Loucy (cell line): Measurements from ENCODE around the gene CYTH1.

Experiments
- H2AFZ ChIP-seq: fragments of 200-600 bp; sonication (generic); 2 replicates; pipeline ENCODE4 v1.6.0; 2016; ENCODE audit warnings: antibody characterized with exemption, mild to moderate bottlenecking, low read length, moderate library complexity
- H3F3A ChIP-seq: fragments of 200-600 bp; 2 replicates; pipeline ENCODE4 v1.6.0; 2016; ENCODE audit warnings: antibody characterized with exemption, low read depth, mild to moderate bottlenecking
- H3K27me3 ChIP-seq: fragments of 200-600 bp; sonication (generic); 2 replicates; pipeline ENCODE4 v1.6.1; 2014; ENCODE audit warnings: low read length, mild to moderate bottlenecking; ENCODE audit not compliant: insufficient read depth, poor library complexity, severe bottlenecking
- H3K36me3 ChIP-seq: fragments of 200-600 bp; sonication (generic); 2 replicates; pipeline ENCODE4 v1.6.1; 2016; ENCODE audit warnings: low read length; ENCODE audit not compliant: insufficient read depth
- H3K4me1 ChIP-seq: fragments of 200-600 bp; sonication (generic); 2 replicates; pipeline ENCODE4 v1.5.1; 2014; ENCODE audit warnings: low read length, mild to moderate bottlenecking; ENCODE audit not compliant: insufficient read depth, poor library complexity, severe bottlenecking
- H3K4me2 ChIP-seq: fragments of 200-600 bp; sonication (generic); 2 replicates; pipeline ENCODE4 v1.6.0; 2014; ENCODE audit warnings: antibody characterized with exemption, low read length, low read depth, mild to moderate bottlenecking; ENCODE audit not compliant: poor library complexity, severe bottlenecking
- H3K4me3 ChIP-seq: fragments of 200-600 bp; sonication (generic); 2 replicates; pipeline ENCODE4 v1.5.1; 2014; ENCODE audit warnings: low read length, mild to moderate bottlenecking, mixed read lengths; ENCODE audit not compliant: poor library complexity, severe bottlenecking
- H3K79me2 ChIP-seq: fragments of 200-600 bp; sonication (generic); 2 replicates; pipeline ENCODE4 v1.6.1; 2014; ENCODE audit warnings: low read length; ENCODE audit not compliant: insufficient read depth
- H3K9ac ChIP-seq: fragments of 200-600 bp; sonication (generic); 2 replicates; pipeline ENCODE4 v1.6.0; 2014; ENCODE audit warnings: mild to moderate bottlenecking, low read depth, low read length, moderate library complexity; ENCODE audit not compliant: poor library complexity, severe bottlenecking
- H3K9me2 ChIP-seq: fragments of 200-600 bp; sonication (generic); replicated peaks from 2 replicates; pipeline ENCODE4 v1.6.1; 2016; ENCODE audit warnings: low read depth, low read length, mixed read lengths
- H3K9me3 ChIP-seq: fragments of 200-600 bp; sonication (generic); 2 replicates; pipeline ENCODE4 v1.6.1; 2014; ENCODE audit warnings: mild to moderate bottlenecking, antibody characterized with exemption, low read length, low read depth; ENCODE audit not compliant: insufficient read depth
- H4K20me1 ChIP-seq: fragments of 200-600 bp; sonication (generic); 2 replicates; pipeline ENCODE4 v1.6.0; 2014; ENCODE audit warnings: antibody characterized with exemption, low read length, mild to moderate bottlenecking; ENCODE audit not compliant: insufficient read depth, poor library complexity, severe bottlenecking
- CTCF ChIP-seq: fragments of 200-600 bp; sonication (generic); conservative IDR thresholded peaks from 2 replicates; pipeline ENCODE4 v1.5.1; 2014; ENCODE audit warnings: mild to moderate bottlenecking, antibody characterized with exemption, low read length
- EZH2phosphoT487 ChIP-seq: fragments of 200-600 bp; IDR thresholded peaks from 2 replicates; pipeline ENCODE4 v1.6.1; 2018; ENCODE audit warnings: antibody characterized with exemption, mild to moderate bottlenecking, moderate library complexity, borderline replicate concordance

Gene CYTH1

GRCh38 chr17:78781893-78782304, at the start of gene CYTH1:
TSS of gene CYTH1 (minus strand) at chr17:78782273. CDS start at chr17:78782223, 50 bp downstream.
- peaks cover 48% of the 10 kb centered on the region for H3K79me2 ChIP-seq
- peak within 1 kb of the TSS; percentile 80 for H3K9ac ChIP-seq
- peak within 1 kb of the TSS; percentile 85 for H3K4me2 ChIP-seq
- peak within 1 kb of the TSS; percentile 79 for H3K4me3 ChIP-seq
- peaks cover 17% of the 10 kb centered on the region for H4K20me1 ChIP-seq
- peaks cover 23% of the 10 kb centered on the region for H3K4me1 ChIP-seq
- H3K36me3 ChIP-seq, result no peaks in the 10 kb centered on the region
- no peaks in the 10 kb centered on the region for H3K9me2 ChIP-seq
- H3K9me3 ChIP-seq, result no peaks in the 10 kb centered on the region
- peaks cover 7% of the 10 kb centered on the region for H3K27me3 ChIP-seq
- H3F3A ChIP-seq, result no peaks in the 10 kb centered on the region
- peak within 1 kb of the TSS; percentile 17; the same call in 1 of the 2 replicates for H2AFZ ChIP-seq
- TF ChIP-seq CTCF (no peak), EZH2phosphoT487 (no peak)

- Histone ChIP-seq H3K27me3 (no peaks in the 10 kb centered on the region), H2AFZ (no peak overlapping the region), H3F3A (no peaks in the 10 kb centered on the region), H3K9ac (no peak overlapping the region), H3K9me3 (no peaks in the 10 kb centered on the region), H3K4me3 (no peak overlapping the region), H4K20me1 (no peaks in the 10 kb centered on the region), H3K4me1 (peaks cover 4% of the 10 kb centered on the region), H3K4me2 (no peak overlapping the region), H3K36me3 (peaks cover 95% of the 10 kb centered on the region; the same call in 1 of the 2 replicates), H3K9me2 (no peaks in the 10 kb centered on the region), H3K79me2 (peaks cover 17% of the 10 kb centered on the region)
- no peak for TF ChIP-seq EZH2phosphoT487
- no peak for TF ChIP-seq CTCF
Measured at GRCh38 chr17:78829477-78829876, 47.4 kb upstream of the CYTH1 start.

GRCh38 chr17:78828470-78829185, 46.6 kb upstream of the CYTH1 start:
- Histone ChIP-seq H2AFZ (no peak overlapping the region), H4K20me1 (no peaks in the 10 kb centered on the region), H3K9me3 (no peaks in the 10 kb centered on the region), H3K9ac (no peak overlapping the region), H3K9me2 (no peaks in the 10 kb centered on the region), H3K4me1 (peaks cover 4% of the 10 kb centered on the region), H3K36me3 (peaks cover 95% of the 10 kb centered on the region; the same call in 1 of the 2 replicates), H3K27me3 (no peaks in the 10 kb centered on the region), H3K4me3 (no peak overlapping the region), H3K4me2 (no peak overlapping the region), H3F3A (no peaks in the 10 kb centered on the region), H3K79me2 (peaks cover 24% of the 10 kb centered on the region)
- TF ChIP-seq EZH2phosphoT487, result no peak
- TF ChIP-seq CTCF, result peak; percentile 54
